GM12875 (cell line): Measurements from ENCODE around the gene BNIP5.

Source experiments
- H3K4me3 ChIP-seq: one replicate; pipeline ENCODE4 v1.5.1; 2011; ENCODE audit warnings: low read depth, low read length, control low read depth
- TF ChIP-seq, protein P1 (sequence below): IDR thresholded peaks from 2 replicates; pipeline ENCODE4 v1.5.1; 2011; ENCODE audit warnings: low read depth, mild to moderate bottlenecking, control low read depth, inconsistent platforms, low read length, moderate library complexity, borderline replicate concordance; ENCODE audit not compliant: insufficient read depth

The BNIP5 gene

GRCh38 chr6:36373368-36374019 is 36.8 kb upstream of the BNIP5 start:
- TF ChIP-seq, protein P1, sequence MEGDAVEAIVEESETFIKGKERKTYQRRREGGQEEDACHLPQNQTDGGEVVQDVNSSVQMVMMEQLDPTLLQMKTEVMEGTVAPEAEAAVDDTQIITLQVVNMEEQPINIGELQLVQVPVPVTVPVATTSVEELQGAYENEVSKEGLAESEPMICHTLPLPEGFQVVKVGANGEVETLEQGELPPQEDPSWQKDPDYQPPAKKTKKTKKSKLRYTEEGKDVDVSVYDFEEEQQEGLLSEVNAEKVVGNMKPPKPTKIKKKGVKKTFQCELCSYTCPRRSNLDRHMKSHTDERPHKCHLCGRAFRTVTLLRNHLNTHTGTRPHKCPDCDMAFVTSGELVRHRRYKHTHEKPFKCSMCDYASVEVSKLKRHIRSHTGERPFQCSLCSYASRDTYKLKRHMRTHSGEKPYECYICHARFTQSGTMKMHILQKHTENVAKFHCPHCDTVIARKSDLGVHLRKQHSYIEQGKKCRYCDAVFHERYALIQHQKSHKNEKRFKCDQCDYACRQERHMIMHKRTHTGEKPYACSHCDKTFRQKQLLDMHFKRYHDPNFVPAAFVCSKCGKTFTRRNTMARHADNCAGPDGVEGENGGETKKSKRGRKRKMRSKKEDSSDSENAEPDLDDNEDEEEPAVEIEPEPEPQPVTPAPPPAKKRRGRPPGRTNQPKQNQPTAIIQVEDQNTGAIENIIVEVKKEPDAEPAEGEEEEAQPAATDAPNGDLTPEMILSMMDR = no peak

GRCh38 chr6:36372088-36372487 is 35.4 kb upstream of the BNIP5 start:
- H3K4me3 ChIP-seq = no peak overlapping the region
- TF ChIP-seq, protein P1 = no peak

More at GRCh38 chr6:36373368-36374019, 36.8 kb upstream of the BNIP5 start:
- no peak overlapping the region for H3K4me3 ChIP-seq

DNA sequence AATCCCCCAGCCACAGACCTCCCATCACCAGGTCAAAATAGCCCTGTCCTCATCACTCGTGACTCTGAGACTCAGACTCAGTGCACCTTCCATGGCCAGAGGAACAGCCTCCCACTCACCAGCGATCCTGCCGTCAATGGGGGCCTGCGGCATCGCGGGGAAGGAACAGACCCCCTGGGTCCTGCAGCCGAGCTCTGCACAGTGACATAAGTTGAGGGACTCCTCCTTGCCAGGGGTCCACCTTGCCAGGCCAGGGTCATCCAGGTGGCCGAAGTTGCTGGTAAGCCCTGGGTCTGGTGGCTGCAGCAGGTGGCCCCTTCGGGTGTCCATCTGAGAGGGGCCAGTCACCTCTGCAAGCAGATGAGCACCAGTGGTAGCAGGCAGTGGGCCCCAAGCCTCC is 34.5 kb upstream of the BNIP5 start:
- TF ChIP-seq, protein P1 = no peak
- H3K4me3 ChIP-seq = no peak overlapping the region

DNA sequence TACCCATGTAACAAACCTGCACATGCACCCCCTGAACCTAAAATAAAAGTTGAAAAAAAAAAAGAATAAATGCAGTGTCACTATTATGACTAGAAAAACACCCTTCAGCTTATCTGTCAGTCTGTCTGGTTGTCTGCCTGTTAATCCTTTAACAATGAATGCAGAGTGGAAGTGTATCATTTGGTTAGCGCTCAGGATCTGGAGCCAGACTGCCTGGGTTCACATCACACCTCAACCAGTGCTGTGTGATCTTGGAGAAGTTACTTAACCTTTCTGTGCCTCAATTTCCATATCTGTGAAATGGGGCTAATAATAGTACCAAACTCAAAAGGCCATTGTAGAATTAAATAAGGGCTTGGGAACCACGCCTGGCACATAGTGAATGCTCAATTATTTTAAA is 34.0 kb upstream of the BNIP5 start:
- TF ChIP-seq, protein P1 = no peak
- no peak overlapping the region for H3K4me3 ChIP-seq

DNA sequence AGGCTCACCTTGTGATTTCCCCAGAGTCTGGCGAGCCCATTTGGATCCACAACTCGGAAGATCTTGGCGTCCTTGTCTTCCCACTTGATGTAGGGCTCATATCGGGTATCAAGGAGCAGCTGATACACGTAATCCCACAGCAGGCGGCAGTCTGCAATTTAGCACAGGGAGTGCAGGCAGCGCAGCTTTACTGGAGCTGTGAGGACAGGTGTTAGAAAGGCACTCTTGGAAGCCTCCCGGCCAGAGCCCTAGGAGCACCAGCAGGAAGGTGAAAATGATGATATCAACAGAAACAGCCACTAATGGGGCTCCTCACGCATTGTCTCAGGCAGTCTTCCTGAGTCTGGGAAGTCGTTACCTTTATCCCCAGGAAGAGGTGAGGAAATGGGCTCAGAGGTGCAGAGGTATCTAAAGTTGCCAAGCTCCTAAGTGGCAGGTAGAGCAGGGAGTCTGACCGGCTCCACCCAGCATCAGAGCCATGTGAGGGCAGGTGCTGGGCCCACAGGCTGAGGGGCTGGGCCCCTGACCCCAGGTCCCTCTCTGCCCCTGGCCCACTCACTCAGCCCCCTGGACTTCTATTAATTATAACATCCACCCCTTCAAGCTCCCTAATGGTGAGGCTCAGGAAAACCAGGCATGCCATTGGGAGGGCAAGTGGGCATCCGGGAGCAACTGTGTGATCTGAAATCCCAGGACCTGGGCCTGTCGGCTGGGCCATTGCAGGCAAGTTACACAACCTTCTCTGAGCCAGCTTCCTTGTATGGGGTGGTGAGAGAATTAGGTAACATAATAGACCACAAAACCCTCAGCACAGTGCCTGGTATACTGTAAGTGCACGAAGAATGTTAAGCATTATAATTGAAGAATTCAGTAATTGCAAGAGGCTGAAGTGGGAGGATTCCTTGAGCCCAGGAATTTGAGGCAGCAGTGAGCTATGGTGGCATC is 32.5 kb upstream of the BNIP5 start:
- H3K4me3 ChIP-seq = no peak overlapping the region
- TF ChIP-seq, protein P1 = no peak

GRCh38 chr6:36368421-36368820 is 31.7 kb upstream of the BNIP5 start:
- TF ChIP-seq, protein P1 = no peak
- no peak overlapping the region for H3K4me3 ChIP-seq
